ENCODE data around the gene DDIAS. TPM values are rescaled to one million over a fixed set of nuclear protein-coding genes. Genes with fewer than 3 reads are reported as not detected.
"Not testable (repeated sequence)": the region's sequence is repeated elsewhere in the genome, so short reads cannot be mapped to it uniquely, and the experiment has no call there.

DDIAS gene
- 0.16 and 14.3 TPM in 2 replicates for total RNA-seq (ENCODE audit: low replicate concordance)

GRCh38 chr11:82901165-82901921 lies at the start of gene DDIAS:
TSS of gene DDIAS (plus strand) at chr11:82901736. CDS start at chr11:82914739, 13,003 bp downstream.
- DNase-seq (ENCODE audit: low read depth) = peak; percentile 97
- peak within 1 kb of the TSS; percentile 82 for H3K4me3 ChIP-seq (ENCODE audit: low read depth, low read length)
- no peak for TF ChIP-seq CTCF (IDR thresholded peaks at IDR 0.05; ENCODE audit: insufficient read depth, low read length)

- peak; percentile 15 for DNase-seq (ENCODE audit: low read depth)
Observed at GRCh38 chr11:82854242-82854641, 47.3 kb upstream of the DDIAS start.

GRCh38 chr11:82854916-82855315 lies 46.6 kb upstream of the DDIAS start:
- peak; percentile 14 for DNase-seq (ENCODE audit: low read depth)

More at GRCh38 chr11:82854242-82854641, 47.3 kb upstream of the DDIAS start:
- TF ChIP-seq CTCF (IDR thresholded peaks at IDR 0.05; ENCODE audit: insufficient read depth, low read length) = no peak
- no peak overlapping the region for H3K4me3 ChIP-seq (ENCODE audit: low read depth, low read length)

GRCh38 chr11:82855616-82856015 lies 45.9 kb upstream of the DDIAS start:
- H3K4me3 ChIP-seq (ENCODE audit: low read depth, low read length) = no peak overlapping the region
- no peak for TF ChIP-seq CTCF (IDR thresholded peaks at IDR 0.05; ENCODE audit: insufficient read depth, low read length)
- DNase-seq (ENCODE audit: low read depth) = no peak

More at GRCh38 chr11:82854916-82855315, 46.6 kb upstream of the DDIAS start:
- not testable (repeated sequence) for H3K4me3 ChIP-seq (ENCODE audit: low read depth, low read length)

- H3K4me3 ChIP-seq (ENCODE audit: low read depth, low read length) = no peak overlapping the region
- no peak for TF ChIP-seq CTCF (IDR thresholded peaks at IDR 0.05; ENCODE audit: insufficient read depth, low read length)
- no peak for DNase-seq (ENCODE audit: low read depth)
Observed at GRCh38 chr11:82857145-82857544, 44.4 kb upstream of the DDIAS start.

- no peak overlapping the region for H3K4me3 ChIP-seq (ENCODE audit: low read depth, low read length)
- no peak for TF ChIP-seq CTCF (IDR thresholded peaks at IDR 0.05; ENCODE audit: insufficient read depth, low read length)
- no peak for DNase-seq (ENCODE audit: low read depth)
Observed at GRCh38 chr11:82858133-82858532, 43.4 kb upstream of the DDIAS start.

- no peak overlapping the region for H3K4me3 ChIP-seq (ENCODE audit: low read depth, low read length)
- no peak for TF ChIP-seq CTCF (IDR thresholded peaks at IDR 0.05; ENCODE audit: insufficient read depth, low read length)
- peak; percentile 82 for DNase-seq (ENCODE audit: low read depth)
Observed at GRCh38 chr11:82858556-82859091, 42.9 kb upstream of the DDIAS start.

Data from fibroblast of the aortic adventitia (primary cell).